Measurements from ENCODE around the gene ABCC4. TPM values are rescaled to one million over a fixed set of nuclear protein-coding genes. Genes with fewer than 3 reads are reported as not detected.

ABCC4 gene
- polyA plus RNA-seq, 1 donor from 2014 or later, result 2.4 TPM

GRCh38 chr13:95099541-95099940 is 201.7 kb downstream of the ABCC4 start:
- H3K27ac ChIP-seq (ENCODE audit: low read length), result no peak overlapping the region
- H3K4me2 ChIP-seq (ENCODE audit: low read length), result no peak overlapping the region

GRCh38 chr13:95098916-95099315 is 202.3 kb downstream of the ABCC4 start:
- no peak overlapping the region for H2AFZ ChIP-seq (ENCODE audit: low read depth, low read length)
- no peaks in the 10 kb centered on the region for H3K79me2 ChIP-seq (replicated peaks; ENCODE audit: insufficient read depth, low read length)
- H3K27ac ChIP-seq (ENCODE audit: low read length), result no peak overlapping the region
- H3K9me3 ChIP-seq (ENCODE audit: low read length), result peaks cover 4% of the 10 kb centered on the region
- H3K4me3 ChIP-seq (ENCODE audit: low read length), result no peak overlapping the region
- H3K27me3 ChIP-seq (ENCODE audit: insufficient read depth, low read depth, low read length), result no peaks in the 10 kb centered on the region
- no peaks in the 10 kb centered on the region for H3F3A ChIP-seq (ENCODE audit: insufficient read depth, low read length, poor library complexity, severe bottlenecking)
- no peaks in the 10 kb centered on the region for H3K36me3 ChIP-seq (ENCODE audit: insufficient read depth, low read length)
- no peak overlapping the region for H3K9ac ChIP-seq (ENCODE audit: low read length)
- H4K20me1 ChIP-seq (ENCODE audit: insufficient read depth), result no peaks in the 10 kb centered on the region
- H3K9me2 ChIP-seq (ENCODE audit: insufficient read depth, low read length), result no peaks in the 10 kb centered on the region
- H3K4me2 ChIP-seq (ENCODE audit: low read length), result no peak overlapping the region
- no peak for TF ChIP-seq EP300 (conservative IDR thresholded peaks at IDR 0.05; ENCODE audit: poor library complexity, severe bottlenecking)
- no peak for TF ChIP-seq RAD21 (conservative IDR thresholded peaks at IDR 0.05)
- TF ChIP-seq CTCF (IDR thresholded peaks at IDR 0.05; ENCODE audit: poor library complexity, severe bottlenecking), result no peak
- no peak for TF ChIP-seq TAF1 (IDR thresholded peaks at IDR 0.05; ENCODE audit: low read depth)
- no peak for TF ChIP-seq REST (IDR thresholded peaks at IDR 0.05; ENCODE audit: borderline replicate concordance)
- TF ChIP-seq POLR2AphosphoS5 (IDR thresholded peaks at IDR 0.05), result no peak
- TF ChIP-seq SMC3 (conservative IDR thresholded peaks at IDR 0.05; ENCODE audit: poor library complexity), result no peak

More at GRCh38 chr13:95099541-95099940, 201.7 kb downstream of the ABCC4 start:
- Histone ChIP-seq H3K9me3 (ENCODE audit: low read length) (peaks cover 4% of the 10 kb centered on the region), H2AFZ (ENCODE audit: low read depth, low read length) (no peak overlapping the region), H3F3A (ENCODE audit: insufficient read depth, low read length, poor library complexity, severe bottlenecking) (no peaks in the 10 kb centered on the region), H3K9me2 (ENCODE audit: insufficient read depth, low read length) (no peaks in the 10 kb centered on the region), H3K9ac (ENCODE audit: low read length) (no peak overlapping the region), H4K20me1 (ENCODE audit: insufficient read depth) (no peaks in the 10 kb centered on the region), H3K36me3 (ENCODE audit: insufficient read depth, low read length) (no peaks in the 10 kb centered on the region), H3K79me2 (replicated peaks; ENCODE audit: insufficient read depth, low read length) (no peaks in the 10 kb centered on the region), H3K27me3 (ENCODE audit: insufficient read depth, low read depth, low read length) (no peaks in the 10 kb centered on the region), H3K4me3 (ENCODE audit: low read length) (no peak overlapping the region)
- no peak for TF ChIP-seq EZH2 (IDR thresholded peaks at IDR 0.05; ENCODE audit: borderline replicate concordance, insufficient read depth, low read length, poor library complexity, severe bottlenecking)
- no peak for TF ChIP-seq REST (IDR thresholded peaks at IDR 0.05; ENCODE audit: borderline replicate concordance)
- no peak for TF ChIP-seq EP300 (conservative IDR thresholded peaks at IDR 0.05; ENCODE audit: poor library complexity, severe bottlenecking)
- TF ChIP-seq MXI1 (conservative IDR thresholded peaks at IDR 0.05; ENCODE audit: poor library complexity, severe bottlenecking), result no peak
- no peak for TF ChIP-seq POLR2AphosphoS5 (IDR thresholded peaks at IDR 0.05)
- TF ChIP-seq TAF1 (IDR thresholded peaks at IDR 0.05; ENCODE audit: low read depth), result no peak
- TF ChIP-seq CTCF (IDR thresholded peaks at IDR 0.05; ENCODE audit: poor library complexity, severe bottlenecking), result no peak
- no peak for TF ChIP-seq SMC3 (conservative IDR thresholded peaks at IDR 0.05; ENCODE audit: poor library complexity)
- TF ChIP-seq RAD21 (conservative IDR thresholded peaks at IDR 0.05), result no peak

Measured in neural cell (in vitro differentiated cells).